Hindlimb muscle (tissue), 1 donor: Measurements from ENCODE around the gene TLL2. TPM values are rescaled to one million over a fixed set of nuclear protein-coding genes. Genes with fewer than 3 reads are reported as not detected.
"Not testable (repeated sequence)": the region's sequence is repeated elsewhere in the genome, so short reads cannot be mapped to it uniquely, and the experiment has no call there.

Source experiments
- DNase-seq: peaks from one replicate; pipeline ENCODE4 v3.0.0-alpha.2; 2013
- polyA plus RNA-seq: library from polyadenylated mRNA; unstranded; fragments of 120-200 nt; gene quantifications from one replicate; pipeline ENCODE4 v1.2.1, GENCODE V29; 2013; ENCODE audit not compliant: insufficient read length

TLL2 gene
- polyA plus RNA-seq, result 0.72 TPM

GRCh38 chr10:96513698-96514561, at the start of gene TLL2:
TSS of gene TLL2 (minus strand) at chr10:96513926. CDS start at chr10:96513685, 241 bp downstream.
- peak; percentile 74 for DNase-seq

DNA sequence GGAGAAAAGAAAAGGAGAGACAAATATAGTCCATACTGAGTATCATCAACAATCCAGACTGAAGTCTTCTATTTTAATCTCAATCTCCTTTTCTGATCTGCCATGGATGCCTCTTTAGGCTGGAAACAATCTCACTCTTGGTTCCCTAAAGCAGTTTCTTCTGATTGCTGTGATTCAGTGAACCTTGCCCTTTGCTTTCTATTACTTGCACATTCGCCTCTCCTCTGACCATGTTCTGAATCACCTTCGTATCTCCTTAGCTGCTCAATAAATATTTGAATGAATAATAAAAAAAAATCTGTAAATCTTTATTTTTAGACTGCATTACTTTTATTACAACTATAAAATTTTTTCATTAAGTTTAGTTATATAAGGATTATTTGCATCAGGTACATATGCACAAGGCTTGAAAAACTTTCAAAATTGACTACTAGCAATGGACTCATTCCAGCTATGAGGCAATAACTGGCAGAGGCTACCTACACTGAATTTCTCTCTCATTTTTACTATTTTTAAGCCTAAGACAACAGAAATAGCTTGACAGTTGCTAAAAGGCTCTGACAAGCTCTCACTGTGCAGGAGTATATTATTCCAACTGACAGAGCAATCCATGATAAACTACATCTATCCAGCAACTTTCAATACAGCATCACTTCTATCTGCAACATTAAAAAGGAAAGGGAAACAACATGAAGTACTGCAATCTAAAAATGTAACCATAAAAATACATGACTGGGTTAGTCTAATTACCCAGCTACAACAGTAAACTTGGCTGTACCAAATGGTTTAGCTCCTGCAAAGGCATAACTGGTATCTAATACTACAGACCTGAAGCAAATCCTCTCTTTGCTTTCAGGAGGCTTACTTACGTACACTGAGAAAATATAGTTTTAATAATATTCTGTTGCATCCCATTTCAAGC, 47.5 kb upstream of the TLL2 start:
- no peak for DNase-seq

- no peak for DNase-seq
Measured at GRCh38 chr10:96560489-96560888, 46.8 kb upstream of the TLL2 start.

- no peak for DNase-seq
Measured at GRCh38 chr10:96556003-96556402, 42.3 kb upstream of the TLL2 start.

DNA sequence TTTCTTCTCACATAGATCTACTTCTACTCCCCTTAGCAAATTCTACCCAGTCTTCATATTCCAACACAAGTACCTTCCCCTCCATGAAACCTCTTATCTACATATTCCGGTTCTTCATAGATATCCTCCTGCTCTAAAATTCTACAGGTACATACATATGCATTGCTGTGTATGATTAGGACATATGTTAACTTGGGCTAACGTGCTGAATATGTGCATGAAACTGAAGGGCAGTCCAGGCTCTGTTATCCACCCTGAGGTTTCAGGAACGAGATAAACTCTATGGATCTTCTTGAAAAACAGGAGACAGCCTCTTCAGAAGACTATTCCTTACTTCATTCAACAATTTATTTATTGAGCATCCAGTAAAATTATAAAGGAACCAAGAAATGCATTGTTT, 41.6 kb upstream of the TLL2 start:
- DNase-seq, result no peak

DNA sequence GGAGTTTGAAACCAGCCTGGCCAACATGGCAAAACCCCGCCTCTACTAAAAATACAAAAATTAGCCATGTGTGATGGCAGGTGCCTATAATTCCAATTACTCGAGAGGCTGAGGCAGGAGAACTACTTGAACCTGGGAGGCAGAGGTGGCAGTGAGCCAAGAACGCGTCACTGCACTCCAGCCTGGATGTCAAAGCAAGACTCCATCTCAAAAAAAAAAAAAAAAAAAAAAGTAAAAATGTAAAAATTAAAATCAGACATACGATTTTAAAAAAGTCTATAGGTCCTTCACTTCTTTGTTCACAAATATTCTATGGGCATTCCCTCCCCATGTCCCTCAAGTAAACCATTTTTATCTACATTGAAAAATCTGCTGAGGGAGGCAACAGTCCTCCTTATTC, 34.9 kb upstream of the TLL2 start:
- DNase-seq, result no peak

GRCh38 chr10:96545558-96545957, 31.8 kb upstream of the TLL2 start:
- not testable (repeated sequence) for DNase-seq

DNA sequence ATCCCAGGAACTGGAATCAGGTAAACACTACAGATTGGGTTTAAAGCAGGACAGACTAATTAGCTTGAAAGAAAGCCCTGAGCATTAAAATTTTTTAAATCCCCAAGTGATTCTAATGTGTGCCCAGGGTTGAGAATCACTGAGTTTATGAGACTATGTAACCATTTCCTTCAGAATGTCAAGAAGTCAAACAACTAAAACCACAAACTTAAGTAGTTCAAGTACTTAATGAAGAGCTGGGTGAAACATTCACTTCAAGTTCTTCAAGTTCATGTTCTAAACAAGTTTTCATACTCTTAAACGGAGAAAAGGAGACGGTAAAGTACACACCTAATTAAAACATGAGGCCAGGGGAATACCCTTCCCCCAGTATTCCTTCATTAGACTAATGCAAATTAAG, 28.2 kb upstream of the TLL2 start:
- no peak for DNase-seq

DNA sequence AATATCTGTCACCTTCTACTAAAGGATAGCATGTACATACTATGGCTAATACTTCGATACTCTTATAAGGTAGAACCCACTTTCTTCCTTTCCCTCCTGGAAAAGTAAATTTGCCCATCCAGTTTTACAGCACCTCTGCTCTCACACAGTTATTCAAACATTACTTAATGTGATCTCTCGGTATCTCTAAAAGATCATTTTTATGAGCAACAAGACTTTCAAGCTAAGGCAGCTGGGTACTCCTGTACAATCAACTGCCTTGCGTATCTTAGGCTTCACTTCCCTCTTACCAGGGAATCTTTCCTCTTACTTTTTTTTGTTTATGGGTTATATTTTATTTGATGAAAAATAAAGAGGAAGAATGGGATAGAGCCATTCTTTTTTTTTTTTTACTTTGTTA, 26.5 kb upstream of the TLL2 start:
- DNase-seq, result no peak

DNA sequence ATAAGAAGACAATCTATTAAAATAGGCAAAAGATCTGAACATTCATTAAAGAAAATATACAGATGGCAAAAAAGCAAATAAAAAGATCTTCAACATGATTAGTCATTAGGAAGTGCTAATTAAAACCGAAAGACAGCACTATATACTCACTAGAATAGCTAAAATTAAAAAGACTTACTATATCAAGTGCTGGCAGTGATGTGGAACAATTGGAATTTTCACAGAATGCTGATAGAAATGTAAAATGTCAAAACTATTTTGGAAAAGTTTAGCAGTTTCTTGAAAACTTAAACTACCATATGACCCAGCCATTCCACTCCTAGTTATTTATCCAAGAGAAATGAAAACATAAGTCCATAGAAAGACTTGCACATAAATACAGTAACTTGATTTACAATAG, 25.0 kb upstream of the TLL2 start:
- DNase-seq, result no peak

GRCh38 chr10:96536129-96536528, 22.4 kb upstream of the TLL2 start:
- DNase-seq, result no peak

DNA sequence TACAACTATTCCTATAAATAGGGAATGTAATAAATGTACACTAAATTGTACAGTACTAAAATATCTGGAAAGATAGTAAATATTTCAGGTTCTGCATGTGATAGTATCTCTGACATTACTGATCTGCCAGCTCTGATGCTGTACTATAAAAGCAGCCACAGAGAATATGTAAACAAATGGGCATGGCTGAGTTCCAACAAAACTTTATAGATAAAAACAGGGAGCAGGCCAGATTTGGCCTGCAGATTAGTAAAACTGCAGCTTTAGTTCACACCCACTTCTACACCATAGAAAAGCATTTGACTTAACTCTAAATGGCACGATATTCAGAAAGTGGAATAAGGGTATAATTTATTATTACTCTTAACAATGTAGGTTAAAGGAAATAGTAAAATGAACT, 18.8 kb upstream of the TLL2 start:
- no peak for DNase-seq

DNA sequence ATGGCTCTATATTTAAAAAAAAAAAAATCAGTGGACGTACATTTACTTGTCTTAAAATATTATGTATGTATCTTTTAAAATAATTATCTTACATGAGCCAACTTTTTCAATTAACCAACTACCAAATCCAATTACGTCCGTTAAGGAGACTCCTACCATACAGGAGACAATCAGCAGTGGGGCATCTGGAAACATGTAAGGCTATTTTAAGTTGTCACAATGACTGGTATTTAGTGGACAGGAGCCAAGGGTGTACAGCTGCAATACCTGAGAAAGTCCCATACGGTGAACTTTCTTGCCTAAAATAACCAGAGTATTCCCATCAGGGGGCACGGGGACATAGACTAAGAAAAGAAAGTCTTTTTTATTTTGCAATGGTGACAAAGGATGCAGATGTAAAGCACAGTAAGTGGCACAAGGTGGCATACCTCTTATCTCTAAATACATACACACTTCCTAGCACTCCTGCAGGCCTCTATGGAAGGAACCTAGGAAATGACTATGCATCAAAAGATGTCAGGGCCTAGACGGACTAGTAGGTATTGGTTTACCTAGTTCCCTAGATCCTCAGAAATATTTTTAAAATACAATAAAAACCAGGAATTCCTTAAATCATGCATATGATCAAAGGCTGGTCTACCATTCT, 16.0 kb upstream of the TLL2 start:
- DNase-seq, result no peak

GRCh38 chr10:96524741-96525140, 11.0 kb upstream of the TLL2 start:
- DNase-seq, result no peak

DNA sequence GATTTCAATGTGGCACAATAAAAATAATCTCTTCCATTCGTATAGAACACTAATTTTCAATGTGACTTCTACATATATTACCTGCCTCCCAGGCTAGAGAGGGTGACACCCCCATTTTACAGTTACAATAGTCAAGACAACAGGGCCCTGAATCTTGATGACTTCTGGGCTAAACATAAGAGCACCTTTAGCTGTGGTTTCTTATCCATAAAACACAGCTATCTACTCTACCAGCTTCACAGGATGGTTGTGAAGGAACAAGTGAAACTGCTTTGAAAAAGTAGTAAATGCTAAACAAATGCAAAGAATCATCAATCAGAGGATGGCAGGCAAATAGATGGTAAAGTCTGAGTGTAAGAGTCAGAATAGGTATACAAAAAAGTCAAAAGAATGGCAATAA, 3.6 kb upstream of the TLL2 start:
- DNase-seq, result no peak

DNA sequence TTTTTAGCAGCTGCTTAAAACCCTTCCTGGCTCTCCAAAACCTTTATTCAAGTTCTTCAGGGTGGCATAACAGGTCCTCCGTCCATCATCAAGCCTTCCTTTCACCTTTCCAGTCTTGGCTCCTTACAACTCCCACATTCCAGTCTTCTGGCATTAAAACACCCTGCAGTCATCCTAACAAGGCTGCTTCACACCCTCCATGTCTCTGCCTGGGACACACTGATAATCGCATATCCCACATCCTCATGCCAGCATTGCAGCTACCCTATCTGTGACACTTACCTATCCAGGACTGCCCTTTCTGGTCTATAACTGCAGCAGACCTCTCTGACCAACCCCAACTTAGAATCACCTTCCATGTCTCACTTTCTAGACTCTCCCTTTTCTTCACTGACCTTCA, 2.6 kb upstream of the TLL2 start:
- DNase-seq, result no peak

DNA sequence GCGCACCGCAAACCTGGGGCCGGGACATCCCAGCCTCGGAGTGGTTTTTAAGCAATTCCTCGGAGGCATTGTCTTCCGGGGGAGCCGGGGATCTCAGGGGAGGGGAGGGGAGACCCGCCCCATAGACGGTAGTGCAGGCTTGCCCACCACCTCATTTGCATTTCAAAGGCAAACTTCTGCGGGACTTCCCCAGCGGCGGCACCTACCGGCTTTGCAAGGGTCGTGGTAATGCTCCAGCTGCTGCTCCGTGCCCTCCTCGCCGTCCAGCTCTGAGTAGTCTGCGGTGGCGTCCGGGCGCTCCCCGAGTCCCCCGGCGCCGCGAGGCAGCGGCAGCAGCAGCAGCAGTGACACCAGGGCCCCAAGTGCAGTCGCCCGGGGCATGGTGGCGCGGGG, 425 bp downstream of the TLL2 start:
- DNase-seq, result no peak

GRCh38 chr10:96512524-96513304, 1.0 kb downstream of the TLL2 start:
- DNase-seq, result peak; percentile 13

DNA sequence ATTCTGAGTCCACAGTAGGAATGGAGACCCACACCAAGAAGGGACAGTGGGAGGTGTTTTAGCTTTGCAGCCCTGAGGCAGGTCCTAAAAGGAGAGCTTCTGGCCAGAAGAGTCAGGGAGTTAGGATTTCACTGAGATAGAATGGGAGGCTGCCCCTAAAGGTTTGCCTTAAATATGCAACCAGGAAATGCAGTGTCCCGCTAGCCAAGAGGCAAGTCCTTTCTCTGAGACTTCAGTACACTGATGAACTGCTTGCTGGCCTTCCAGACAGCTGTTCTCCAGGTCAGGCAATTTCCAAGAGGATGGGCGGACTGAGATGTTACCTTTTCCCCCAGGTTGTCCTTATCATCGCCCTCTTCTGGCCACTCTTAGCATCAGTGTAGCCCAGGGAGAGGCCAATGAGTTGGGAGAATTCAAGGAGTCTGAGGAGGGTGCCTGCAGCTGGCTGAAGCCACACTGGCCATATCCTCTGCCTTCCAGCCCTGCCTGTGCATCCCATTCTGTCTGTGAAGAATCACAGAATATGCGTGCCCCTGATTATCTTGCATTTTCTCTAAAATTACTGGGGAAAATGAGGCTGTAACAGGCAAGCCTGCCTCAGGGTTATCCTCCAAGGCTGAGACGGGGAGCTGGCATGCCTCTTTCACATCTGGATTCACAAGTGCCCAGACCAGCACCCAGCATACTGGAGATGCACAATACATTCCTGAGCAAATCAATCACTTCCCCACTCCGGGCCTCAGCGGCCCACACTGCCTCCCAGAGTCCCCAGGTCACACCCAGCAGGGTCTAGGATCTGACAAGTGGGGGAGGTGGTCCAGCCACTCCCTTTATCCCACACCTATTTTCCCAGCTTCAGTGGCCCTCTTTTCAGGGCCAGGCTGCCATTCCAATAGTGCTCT, 2.4 kb downstream of the TLL2 start:
- DNase-seq, result peak; percentile 23

GRCh38 chr10:96509017-96509641, 4.6 kb downstream of the TLL2 start:
- DNase-seq, result no peak

GRCh38 chr10:96507044-96507443, 6.7 kb downstream of the TLL2 start:
- no peak for DNase-seq
